GM19463 (cell line): Measurements from ENCODE around the gene SLC2A2.

Experiments
- ATAC-seq: cut with Tn5 transposase; IDR thresholded peaks from one replicate; pipeline ENCODE4 v1.9.1; 2021; ENCODE audit warnings: mild to moderate bottlenecking, moderate library complexity; ENCODE audit not compliant: unreplicated experiment

SLC2A2 gene

GRCh38 chr3:171026597-171027293, at the start of gene SLC2A2:
Gene SLC2A2, minus strand, starts transcription at chr3:171026720. Its CDS starts 50 bp downstream, at chr3:171026670.
- ATAC-seq, result no peak

- no peak for ATAC-seq
These were observed 45.9 kb upstream of the SLC2A2 start for GRCh38 chr3:171072432-171072831.

GRCh38 chr3:171068658-171069057, 42.1 kb upstream of the SLC2A2 start:
- ATAC-seq, result no peak

GRCh38 chr3:171066206-171066605, 39.7 kb upstream of the SLC2A2 start:
- ATAC-seq, result no peak

GRCh38 chr3:171065732-171066131, 39.2 kb upstream of the SLC2A2 start:
- no peak for ATAC-seq

GRCh38 chr3:171064461-171064860, 37.9 kb upstream of the SLC2A2 start:
- ATAC-seq, result no peak

- ATAC-seq, result no peak
These were observed 35.2 kb upstream of the SLC2A2 start for GRCh38 chr3:171061749-171062148.

- ATAC-seq, result no peak
These were observed 33.5 kb upstream of the SLC2A2 start for GRCh38 chr3:171059978-171060377.

GRCh38 chr3:171058873-171059603, 32.5 kb upstream of the SLC2A2 start:
- no peak for ATAC-seq

- no peak for ATAC-seq
These were observed 31.5 kb upstream of the SLC2A2 start for GRCh38 chr3:171058058-171058457.

GRCh38 chr3:171057072-171057471, 30.6 kb upstream of the SLC2A2 start:
- no peak for ATAC-seq

GRCh38 chr3:171056528-171056927, 30.0 kb upstream of the SLC2A2 start:
- ATAC-seq, result no peak

- no peak for ATAC-seq
These were observed 29.0 kb upstream of the SLC2A2 start for GRCh38 chr3:171055336-171056178.

- no peak for ATAC-seq
These were observed 28.4 kb upstream of the SLC2A2 start for GRCh38 chr3:171054921-171055320.

- ATAC-seq, result no peak
These were observed 27.7 kb upstream of the SLC2A2 start for GRCh38 chr3:171054231-171054630.

GRCh38 chr3:171049861-171050444, 23.4 kb upstream of the SLC2A2 start:
- peak; percentile 91 for ATAC-seq

GRCh38 chr3:171046760-171047159, 20.2 kb upstream of the SLC2A2 start:
- no peak for ATAC-seq

GRCh38 chr3:171044835-171045793, 18.6 kb upstream of the SLC2A2 start:
- no peak for ATAC-seq

GRCh38 chr3:171044384-171044783, 17.9 kb upstream of the SLC2A2 start:
- no peak for ATAC-seq

- ATAC-seq, result no peak
These were observed 13.2 kb upstream of the SLC2A2 start for GRCh38 chr3:171039674-171040073.
